ENCODE data around the gene TTYH2.

TTYH2 gene

GRCh38 chr17:74282587-74283370 lies 69.4 kb downstream of the TTYH2 start:
- TF ChIP-seq CTCF (IDR thresholded peaks at IDR 0.05), result no peak

- no peak for TF ChIP-seq CTCF (IDR thresholded peaks at IDR 0.05)
Observed at GRCh38 chr17:74283371-74283673, 70.0 kb downstream of the TTYH2 start.

GRCh38 chr17:74287031-74287602 lies 73.7 kb downstream of the TTYH2 start:
- TF ChIP-seq CTCF (IDR thresholded peaks at IDR 0.05), result no peak

- TF ChIP-seq CTCF (IDR thresholded peaks at IDR 0.05), result no peak
Observed at GRCh38 chr17:74288785-74289184, 75.4 kb downstream of the TTYH2 start.

GRCh38 chr17:74289688-74290087 lies 76.3 kb downstream of the TTYH2 start:
- no peak for TF ChIP-seq CTCF (IDR thresholded peaks at IDR 0.05)

GRCh38 chr17:74290340-74290739 lies 77.0 kb downstream of the TTYH2 start:
- TF ChIP-seq CTCF (IDR thresholded peaks at IDR 0.05), result no peak

GRCh38 chr17:74292495-74292894 lies 79.1 kb downstream of the TTYH2 start:
- TF ChIP-seq CTCF (IDR thresholded peaks at IDR 0.05), result no peak
